ENCODE measurements around the gene IL6. TPM values are rescaled to one million over a fixed set of nuclear protein-coding genes. Genes with fewer than 3 reads are reported as not detected.
A peak's percentile ranks its signal among the peaks of the same experiment; 100 is the strongest.

IL6 gene
- total RNA-seq, 1 donor from 2014 or later, result 37.3 TPM

DNA sequence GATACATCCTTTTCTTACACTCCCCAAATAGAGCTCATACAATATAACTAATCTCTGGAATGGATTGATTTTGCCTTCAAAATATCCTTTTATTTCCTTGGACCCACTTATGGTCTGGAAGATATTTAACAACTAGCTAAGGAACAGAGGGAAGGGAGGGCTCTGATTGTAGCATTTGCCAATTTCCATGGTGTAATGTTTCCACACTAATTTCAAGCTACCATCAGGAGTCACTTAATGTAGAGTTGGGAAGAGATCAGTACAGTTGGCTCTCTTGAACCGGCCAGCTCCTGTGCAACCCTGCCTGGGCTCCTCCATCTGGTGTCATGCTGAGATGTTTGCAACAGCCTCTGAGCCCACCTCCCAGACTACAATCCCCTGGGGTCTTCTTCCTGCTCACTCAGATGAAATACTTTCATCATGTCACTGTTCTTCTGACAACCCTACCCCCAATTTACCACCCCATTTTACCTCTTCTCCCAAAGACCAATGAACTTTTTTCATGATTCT is 8.0 kb upstream of the IL6 start:
- TF ChIP-seq, protein P1, sequence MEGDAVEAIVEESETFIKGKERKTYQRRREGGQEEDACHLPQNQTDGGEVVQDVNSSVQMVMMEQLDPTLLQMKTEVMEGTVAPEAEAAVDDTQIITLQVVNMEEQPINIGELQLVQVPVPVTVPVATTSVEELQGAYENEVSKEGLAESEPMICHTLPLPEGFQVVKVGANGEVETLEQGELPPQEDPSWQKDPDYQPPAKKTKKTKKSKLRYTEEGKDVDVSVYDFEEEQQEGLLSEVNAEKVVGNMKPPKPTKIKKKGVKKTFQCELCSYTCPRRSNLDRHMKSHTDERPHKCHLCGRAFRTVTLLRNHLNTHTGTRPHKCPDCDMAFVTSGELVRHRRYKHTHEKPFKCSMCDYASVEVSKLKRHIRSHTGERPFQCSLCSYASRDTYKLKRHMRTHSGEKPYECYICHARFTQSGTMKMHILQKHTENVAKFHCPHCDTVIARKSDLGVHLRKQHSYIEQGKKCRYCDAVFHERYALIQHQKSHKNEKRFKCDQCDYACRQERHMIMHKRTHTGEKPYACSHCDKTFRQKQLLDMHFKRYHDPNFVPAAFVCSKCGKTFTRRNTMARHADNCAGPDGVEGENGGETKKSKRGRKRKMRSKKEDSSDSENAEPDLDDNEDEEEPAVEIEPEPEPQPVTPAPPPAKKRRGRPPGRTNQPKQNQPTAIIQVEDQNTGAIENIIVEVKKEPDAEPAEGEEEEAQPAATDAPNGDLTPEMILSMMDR (IDR thresholded peaks at IDR 0.05), result no peak
- peak in 1 of 2 donors; percentile 61 for DNase-seq (ENCODE audit: low spot score in 2 of 2)
- H3K36me3 ChIP-seq, result no peaks in the 10 kb centered on the region
- no peaks in the 10 kb centered on the region for H3K27me3 ChIP-seq
- H3K9me3 ChIP-seq, result no peaks in the 10 kb centered on the region
- peaks cover 6 to 31% of the 10 kb centered on the region in 2 donors for H3K4me1 ChIP-seq
- intact Hi-C loops (cut with DNase I), result loop anchor here (1.0 kb wide), 1 partner anchor 7 kb away; no protein-coding TSS in a partner anchor
- H3K4me3 ChIP-seq, result no peak overlapping the region
- H3K27ac ChIP-seq, result peak overlapping the region; percentile 68 to 82

DNA sequence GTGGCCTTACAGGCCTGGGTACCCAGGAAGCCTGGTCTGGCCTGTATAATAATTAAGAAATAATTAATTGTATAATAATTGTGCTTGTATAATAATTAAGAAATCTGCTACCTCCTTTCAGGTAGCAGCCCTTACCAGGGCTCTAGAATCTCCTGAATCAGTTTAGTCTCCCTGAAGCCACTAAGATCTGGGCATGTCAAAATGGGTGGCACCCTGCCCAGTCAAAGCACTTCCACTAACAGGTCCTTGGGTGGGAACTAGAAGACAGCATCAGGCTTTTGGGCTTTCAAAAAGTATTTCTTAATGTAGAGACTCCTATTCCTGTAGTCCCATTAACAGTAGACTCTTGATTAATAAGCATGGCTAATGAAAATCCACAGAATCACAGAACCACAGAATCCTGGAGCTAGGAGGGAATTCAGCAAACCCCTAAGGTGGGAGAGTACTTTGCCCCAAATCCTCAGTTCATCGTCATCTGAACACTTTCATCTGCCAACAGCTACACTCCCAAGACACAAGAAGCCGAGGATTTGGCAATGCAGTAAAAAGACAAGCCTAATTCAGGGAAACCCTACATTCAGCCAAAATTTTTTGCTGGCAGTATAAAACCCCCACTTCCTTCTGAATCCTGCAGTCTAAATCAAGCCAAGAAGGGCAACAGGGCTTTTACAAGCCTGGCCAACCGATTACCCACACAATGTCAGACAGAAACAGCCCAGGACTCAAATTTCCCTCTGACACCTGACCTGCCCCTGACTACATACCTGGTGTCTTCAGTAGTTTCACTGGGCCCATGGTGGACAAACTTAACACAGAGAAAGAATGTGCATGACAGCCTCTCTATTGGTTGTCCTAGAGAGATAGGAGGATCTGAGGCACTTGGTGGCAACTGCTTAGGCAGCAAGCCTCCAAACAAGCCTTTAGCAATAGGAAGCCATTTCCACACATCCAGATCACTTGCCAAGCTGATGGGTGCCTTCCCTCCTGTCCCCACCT is 5.9 kb upstream of the IL6 start:
- H3K4me1 ChIP-seq, result peaks cover 9 to 36% of the 10 kb centered on the region in 2 donors
- no peak overlapping the region for H3K4me3 ChIP-seq
- peak overlapping the region in 1 of 2 donors; percentile 70 for H3K27ac ChIP-seq
- H3K9me3 ChIP-seq, result no peaks in the 10 kb centered on the region
- no peaks in the 10 kb centered on the region for H3K27me3 ChIP-seq
- TF ChIP-seq, protein P1 (IDR thresholded peaks at IDR 0.05), result no peak
- peak in 1 of 2 donors; percentile 66 for DNase-seq (ENCODE audit: low spot score in 2 of 2)
- no peaks in the 10 kb centered on the region for H3K36me3 ChIP-seq
- intact Hi-C loops (cut with DNase I), result loop anchor here (10.0 kb wide), 2 partner anchors 574 to 1296 kb away; partner anchors contain the start of genes MALSU1 and SP4

DNA sequence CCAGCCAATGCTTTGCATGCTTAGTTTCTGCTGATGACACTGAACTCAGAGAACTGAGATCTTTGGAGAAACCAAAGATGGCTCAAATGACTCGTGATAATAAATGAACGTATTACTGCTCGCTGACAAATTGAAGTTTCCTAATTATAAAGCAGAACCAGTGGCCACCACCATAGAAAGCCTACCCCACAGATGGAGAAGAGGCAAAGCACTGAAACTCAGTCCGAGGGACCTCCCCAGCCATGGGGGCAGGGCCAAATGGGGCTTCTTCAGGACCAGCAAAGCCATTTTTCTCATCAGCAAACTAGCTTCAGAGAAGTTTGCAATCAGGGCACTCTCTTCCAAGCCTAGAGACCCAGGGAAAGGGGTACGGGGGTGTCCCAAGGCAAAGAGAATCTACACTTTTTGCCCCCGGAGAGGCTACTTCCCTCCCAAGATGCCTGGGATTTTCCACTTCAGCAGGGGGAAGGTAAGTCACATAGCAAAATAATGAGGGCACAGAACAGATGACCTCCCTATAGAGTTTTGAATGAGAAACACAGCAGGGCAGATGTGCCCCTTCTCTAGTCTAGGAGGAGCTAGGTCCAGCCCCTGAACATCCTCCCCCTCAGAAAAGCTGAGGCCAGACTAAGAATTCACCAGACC is 4.3 kb upstream of the IL6 start:
- intact Hi-C loops (cut with DNase I), result loop anchor here (10.0 kb wide), 2 partner anchors 572 to 1298 kb away; partner anchors contain the start of genes MALSU1 and SP4
- peak in 1 of 2 donors; percentile 59 for DNase-seq (ENCODE audit: low spot score in 2 of 2)
- TF ChIP-seq, protein P1 (IDR thresholded peaks at IDR 0.05), result no peak
- Histone ChIP-seq H3K27ac (peak overlapping the region; percentile 10 to 41), H3K36me3 (no peaks in the 10 kb centered on the region), H3K4me3 (peak overlapping the region in 1 of 2 donors; percentile 17), H3K4me1 (peaks cover 9 to 45% of the 10 kb centered on the region in 2 donors), H3K9me3 (no peaks in the 10 kb centered on the region), H3K27me3 (no peaks in the 10 kb centered on the region)

DNA sequence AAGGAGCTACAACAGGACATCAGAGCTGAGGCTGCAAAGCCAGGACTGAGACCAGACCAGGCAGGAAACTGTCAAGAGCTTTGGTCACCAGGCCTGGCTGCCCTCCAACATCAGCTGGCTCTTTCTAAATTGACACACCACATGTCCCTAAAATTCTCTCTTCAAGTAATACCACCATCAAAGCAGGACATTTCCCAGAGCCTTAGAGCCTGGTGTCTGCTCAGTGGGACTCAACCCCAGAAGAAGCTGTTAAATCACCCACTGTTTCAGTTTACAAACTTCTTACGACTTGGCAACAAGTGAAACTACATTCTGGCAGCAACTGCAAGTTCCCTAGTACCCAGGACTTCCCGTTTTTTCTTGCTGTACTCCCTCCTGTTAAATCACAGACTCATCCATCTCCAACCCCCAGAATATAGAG is 3.8 kb upstream of the IL6 start:
- intact Hi-C loops (cut with DNase I), result loop anchor here (10.0 kb wide), 2 partner anchors 572 to 1298 kb away; partner anchors contain the start of genes MALSU1 and SP4
- H3K36me3 ChIP-seq, result no peaks in the 10 kb centered on the region
- peak overlapping the region; percentile 10 to 41 for H3K27ac ChIP-seq
- DNase-seq (ENCODE audit: low spot score in 2 of 2), result peak in 1 of 2 donors; percentile 86
- peak overlapping the region in 1 of 2 donors; percentile 17 for H3K4me3 ChIP-seq
- H3K9me3 ChIP-seq, result no peaks in the 10 kb centered on the region
- no peaks in the 10 kb centered on the region for H3K27me3 ChIP-seq
- peaks cover 5 to 45% of the 10 kb centered on the region in 2 donors for H3K4me1 ChIP-seq
- TF ChIP-seq, protein P1 (IDR thresholded peaks at IDR 0.05), result no peak

DNA sequence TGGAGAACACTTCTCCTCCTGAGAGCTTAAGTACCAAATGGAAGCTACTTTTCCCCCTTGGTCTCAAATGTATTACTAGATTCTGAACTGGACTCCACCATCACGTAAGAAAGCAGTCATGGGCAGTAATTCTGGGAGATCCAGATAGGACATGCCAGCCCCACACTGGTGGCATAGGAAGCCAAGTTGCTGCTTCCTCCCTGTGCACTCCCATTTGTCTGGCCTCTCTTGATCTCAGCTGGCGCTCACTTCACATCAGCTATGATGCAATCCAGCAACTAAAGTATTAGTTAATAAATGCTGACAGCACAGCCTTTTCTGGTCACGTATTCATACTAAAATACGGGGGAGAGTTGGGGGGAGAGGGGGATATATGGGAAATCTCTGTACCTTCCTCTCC is 3.4 kb upstream of the IL6 start:
- peak overlapping the region; percentile 10 to 41 for H3K27ac ChIP-seq
- intact Hi-C loops (cut with DNase I), result loop anchor here (10.0 kb wide), 2 partner anchors 571 to 1299 kb away; partner anchors contain the start of genes MALSU1 and SP4
- H3K36me3 ChIP-seq, result no peaks in the 10 kb centered on the region
- peaks cover 5 to 40% of the 10 kb centered on the region in 2 donors for H3K4me1 ChIP-seq
- TF ChIP-seq, protein P1 (IDR thresholded peaks at IDR 0.05), result no peak
- H3K4me3 ChIP-seq, result peak overlapping the region in 1 of 2 donors; percentile 17
- DNase-seq (ENCODE audit: low spot score in 2 of 2), result peak in 1 of 2 donors; percentile 66
- no peaks in the 10 kb centered on the region for H3K9me3 ChIP-seq
- H3K27me3 ChIP-seq, result no peaks in the 10 kb centered on the region

Measured in ascending aorta (tissue), 2 donors.